Heart left ventricle (tissue), 16 donors: Measurements from ENCODE around the gene ZBTB14. TPM values are rescaled to one million over a fixed set of nuclear protein-coding genes. Genes with fewer than 3 reads are reported as not detected.
A peak's percentile ranks its signal among the peaks of the same experiment; 100 is the strongest.

Experiments used
- ATAC-seq, 4 donors: fragments of 200-7000 bp; cut with Tn5 transposase; one replicate each; pipeline ENCODE4 v1.9.1; 2020 to 2022; ENCODE audit warnings: moderate library complexity in 4 of 4, mild to moderate bottlenecking in 3 of 4, moderate number of reproducible peaks in 1 of 4
- DNase-seq, 5 donors: peaks; one replicate each; pipeline ENCODE4 v3.0.0-alpha.2; 2020
- H3K27ac ChIP-seq, 12 donors: fragments of 200-600 bp; sonication (generic) in 4 of 12; one replicate each; pipeline versions ENCODE4 v1.5.0 to v1.8.0; 2016 to 2022; ENCODE audit warnings: mild to moderate bottlenecking in 2 of 12
- H3K27me3 ChIP-seq, 9 donors: fragments of 200-600 bp; sonication (generic) in 2 of 9; one replicate each; pipeline versions ENCODE4 v1.5.1 to v1.8.0; 2016 to 2022; ENCODE audit warnings: mild to moderate bottlenecking in 3 of 9
- H3K36me3 ChIP-seq, 9 donors: fragments of 200-600 bp; sonication (generic) in 2 of 9; one replicate each; pipeline versions ENCODE4 v1.5.0 to v1.8.0; 2018 to 2022; ENCODE audit warnings: mild to moderate bottlenecking in 2 of 9
- H3K4me1 ChIP-seq, 12 donors: fragments of 200-600 bp; sonication (generic) in 4 of 12; one replicate each; pipeline versions ENCODE4 v1.5.0 to v1.8.0; 2016 to 2022; ENCODE audit warnings: mild to moderate bottlenecking in 3 of 12
- H3K4me3 ChIP-seq, 12 donors: fragments of 200-600 bp; sonication (generic) in 4 of 12; one replicate each; pipeline versions ENCODE4 v1.5.0 to v1.8.0; 2017 to 2022; ENCODE audit warnings: mild to moderate bottlenecking in 9 of 12, moderate library complexity in 4 of 12
- H3K9me3 ChIP-seq, 12 donors: fragments of 200-600 bp; sonication (generic) in 4 of 12; one replicate each; pipeline versions ENCODE4 v1.5.0 to v1.8.0; 2016 to 2022; ENCODE audit warnings: mild to moderate bottlenecking in 1 of 12
- POLR2A ChIP-seq, 2 donors: fragments of 450-650 bp; IDR thresholded peaks; one replicate each; pipeline ENCODE4 v1.6.1; 2017; ENCODE audit warnings: antibody characterized with exemption in 2 of 2, mild to moderate bottlenecking in 2 of 2, moderate library complexity in 2 of 2
- WGBS, 4 donors: extraction: QIAGEN DNeasy Blood & Tissue Kit in 2 of 4; methylation state at CpG; one replicate each; pipeline versions ENCODE4 v1.1.5 to v1.1.7; 2013 to 2018; 5-methylcytosine and 5-hydroxymethylcytosine counted together
- intact Hi-C, 10 donors: fragments of 100-400 bp; cut with DNase I; formaldehyde crosslinking; loops; one replicate each; pipeline versions ENCODE4 v1.11.1 to v1.14.2; 2022
- polyA plus RNA-seq, 2 donors: library from polyadenylated mRNA; stranded (reverse); fragments of 200-250 nt; gene quantifications; one replicate each; pipeline ENCODE4 v1.2.3, GENCODE V29; 2013
- total RNA-seq, 9 donors: library from RNA; depleted of rRNA in 2 of 9; stranded (reverse); fragments of >200 nt in 2 of 9; fragmentation: NEBNext Ultra II Directional in 3 of 9; extraction: Animal tissue kit (Norgen Biotek cat#: 25700) in 3 of 9; gene quantifications; one replicate each; pipeline versions ENCODE4 v1.1.0 to v1.2.4, GENCODE V29; 2016 to 2023
- TF ChIP-seq, protein P1 (sequence below), 12 donors: fragments of 200-600 bp; sonication (generic) in 4 of 12; IDR thresholded peaks; one replicate each; pipeline versions ENCODE4 v1.5.0 to v1.8.0; 2018 to 2022; ENCODE audit warnings: antibody characterized with exemption in 12 of 12, mild to moderate bottlenecking in 5 of 12
- donor health status: ischemic (EF 13 %, LVEDD 7.1; RV severe dilation, severe dysfunction).
- donor health status: healthy with polysubstance abuse.
- donor health status: DM: no; HTN: yes; CAD: no.
- donor health status: DM: no; HTN: no; CAD: no.
- donor health status: ischemic (EF 25% LVEDD 6.9; RV normal size, moderate dysfunction).
- donor health status: ischemic (EF 25% LVEDD 5.7; RV mildly dilated, moderate dysfunction).
- donor health status: healthy.
- donor health status: DM: yes; HTN: yes; CAD: no.
- donor health status: ischemic (EF 35%, LVEDD 5.7; RV mildly dilated, moderate dysfunction).
- donor health status: nonischemic (EF 11% LVEDD 7.7; RV severe dilation, severe dysfunction).
- donor health status: DM: yes; HTN: yes; CAD: no.
- donor health status: PGD.
- donor health status: ischemic (EF 29% LVEDD 5.4; RV normal size, mild dysfunction).
- donor health status: nonischemic (EF 23%, LVEDD 6.1; RV moderate dilation, normal function).

Gene ZBTB14
- total and polyA plus RNA-seq, 11 donors: 2.3 to 9.5 (median 6.7) TPM

DNA sequence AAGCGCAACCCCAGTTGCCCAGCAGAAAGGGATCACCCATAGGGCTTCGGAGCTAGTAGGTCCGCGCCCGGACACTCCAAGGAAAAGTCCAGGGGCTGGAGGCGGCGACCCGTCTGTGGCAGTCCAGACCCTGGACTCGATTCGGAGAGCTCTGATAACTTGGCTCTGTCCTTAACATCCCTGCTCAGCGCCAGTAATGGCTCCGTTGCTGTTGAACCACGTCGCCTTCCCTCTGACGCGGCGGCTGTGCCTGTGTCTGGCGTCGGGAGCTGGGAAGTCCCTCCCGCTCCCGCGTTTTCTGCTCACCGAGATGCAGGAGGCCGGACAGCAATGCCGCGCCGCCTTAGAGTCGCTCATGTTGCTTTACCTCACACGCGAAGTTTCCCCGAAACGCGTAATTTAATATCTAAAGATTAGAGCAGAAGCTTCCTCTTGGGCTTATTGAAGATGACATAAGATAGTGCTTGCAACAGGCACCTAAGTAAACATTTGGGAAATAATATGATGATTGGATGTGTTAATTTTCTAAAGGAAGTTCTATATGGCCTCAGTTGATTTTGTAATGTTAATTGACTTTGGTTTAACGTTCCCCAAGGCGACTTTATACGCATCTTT lies 1.3 kb upstream of the ZBTB14 start:
- peaks cover 0 to 10% (median 0%) of the 10 kb centered on the region in 9 donors for H3K27me3 ChIP-seq
- 2 to 5% (median 3%) methylated on average over 30 to 36 of the region's 36 CpGs for WGBS, 4 donors
- ATAC-seq (peak in 3 of 4 donors; percentile 50 to 54 (median 51)), DNase-seq (peak; percentile 75 to 93 (median 87))
- peak overlapping the region; percentile 40 to 97 (median 78) for H3K4me3 ChIP-seq
- H3K27ac ChIP-seq: peak overlapping the region; percentile 88 to 100 (median 97)
- H3K36me3 ChIP-seq: peaks cover 0 to 12% (median 7%) of the 10 kb centered on the region in 9 donors
- H3K4me1 ChIP-seq: peaks cover 0 to 19% (median 12%) of the 10 kb centered on the region in 12 donors
- H3K9me3 ChIP-seq: no peaks in the 10 kb centered on the region
- TF ChIP-seq, protein P1, sequence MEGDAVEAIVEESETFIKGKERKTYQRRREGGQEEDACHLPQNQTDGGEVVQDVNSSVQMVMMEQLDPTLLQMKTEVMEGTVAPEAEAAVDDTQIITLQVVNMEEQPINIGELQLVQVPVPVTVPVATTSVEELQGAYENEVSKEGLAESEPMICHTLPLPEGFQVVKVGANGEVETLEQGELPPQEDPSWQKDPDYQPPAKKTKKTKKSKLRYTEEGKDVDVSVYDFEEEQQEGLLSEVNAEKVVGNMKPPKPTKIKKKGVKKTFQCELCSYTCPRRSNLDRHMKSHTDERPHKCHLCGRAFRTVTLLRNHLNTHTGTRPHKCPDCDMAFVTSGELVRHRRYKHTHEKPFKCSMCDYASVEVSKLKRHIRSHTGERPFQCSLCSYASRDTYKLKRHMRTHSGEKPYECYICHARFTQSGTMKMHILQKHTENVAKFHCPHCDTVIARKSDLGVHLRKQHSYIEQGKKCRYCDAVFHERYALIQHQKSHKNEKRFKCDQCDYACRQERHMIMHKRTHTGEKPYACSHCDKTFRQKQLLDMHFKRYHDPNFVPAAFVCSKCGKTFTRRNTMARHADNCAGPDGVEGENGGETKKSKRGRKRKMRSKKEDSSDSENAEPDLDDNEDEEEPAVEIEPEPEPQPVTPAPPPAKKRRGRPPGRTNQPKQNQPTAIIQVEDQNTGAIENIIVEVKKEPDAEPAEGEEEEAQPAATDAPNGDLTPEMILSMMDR (IDR thresholded peaks at IDR 0.05): no peak
- no peak for TF ChIP-seq POLR2A (IDR thresholded peaks at IDR 0.05)
- intact Hi-C loops: loop anchor here in 6 of 10 donors (1.0 to 10.0 kb wide), 5 partner anchors 58 to 1428 kb away; partner anchors contain the start of gene ARHGAP28 (in 1 of the 6)

DNA sequence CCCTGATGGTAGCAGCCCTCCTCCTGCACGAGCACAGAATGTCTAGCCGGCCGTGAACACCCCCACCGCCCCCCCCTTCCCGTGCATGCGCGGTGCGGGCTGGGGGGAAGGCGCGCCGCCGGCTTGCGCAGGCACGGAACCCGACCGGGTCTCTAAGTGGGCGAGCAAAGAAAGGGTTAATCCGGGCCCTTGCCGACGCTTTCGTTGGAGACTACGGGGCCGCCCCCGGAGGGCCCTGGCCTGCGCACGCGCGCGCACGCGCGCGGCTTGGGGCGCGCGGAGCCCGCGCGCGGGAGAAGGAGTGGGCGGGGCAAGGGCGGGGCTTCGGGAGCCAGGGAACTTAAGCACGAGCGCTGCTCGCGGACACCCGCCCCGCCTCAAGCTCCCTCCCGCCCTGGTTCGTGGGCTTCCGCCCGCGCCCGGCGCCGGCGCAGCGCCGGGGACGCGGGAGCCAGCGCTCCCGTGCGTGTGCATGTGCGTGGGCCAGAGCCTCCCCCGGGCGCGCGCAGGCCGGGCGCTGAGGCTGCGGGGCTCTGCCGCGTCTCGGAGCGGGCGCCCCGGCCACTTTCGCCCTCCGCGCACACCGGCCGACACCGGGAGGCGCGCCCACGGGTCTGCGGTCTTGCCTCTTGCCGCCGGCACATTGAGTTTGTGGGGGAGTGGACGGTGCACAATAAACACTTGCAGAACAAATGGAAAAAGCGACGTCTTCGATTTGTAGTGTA lies 617 bp upstream of the ZBTB14 start:
- ATAC-seq (peak; percentile 86 to 93 (median 90)), DNase-seq (peak; percentile 96 to 98 (median 97))
- H3K36me3 ChIP-seq: peaks cover 0 to 19% (median 14%) of the 10 kb centered on the region in 9 donors
- 0 to 1% (median 0%) methylated on average over 44 to 95 of the region's 95 CpGs for WGBS, 4 donors
- H3K27me3 ChIP-seq: peaks cover 0 to 4% (median 0%) of the 10 kb centered on the region in 9 donors
- intact Hi-C loops: loop anchor here in 8 of 10 donors (1.0 to 10.0 kb wide), 7 partner anchors 55 to 1429 kb away; partner anchors contain the start of gene ARHGAP28 (in 1 of the 8)
- peaks cover 0 to 19% (median 12%) of the 10 kb centered on the region in 12 donors for H3K4me1 ChIP-seq
- no peaks in the 10 kb centered on the region for H3K9me3 ChIP-seq
- H3K4me3 ChIP-seq: peak overlapping the region; percentile 42 to 97 (median 78)
- H3K27ac ChIP-seq: peak overlapping the region; percentile 92 to 100 (median 97)
- peak in 1 of 2 donors; percentile 48 for TF ChIP-seq POLR2A (IDR thresholded peaks at IDR 0.05)
- TF ChIP-seq, protein P1 (IDR thresholded peaks at IDR 0.05): no peak

DNA sequence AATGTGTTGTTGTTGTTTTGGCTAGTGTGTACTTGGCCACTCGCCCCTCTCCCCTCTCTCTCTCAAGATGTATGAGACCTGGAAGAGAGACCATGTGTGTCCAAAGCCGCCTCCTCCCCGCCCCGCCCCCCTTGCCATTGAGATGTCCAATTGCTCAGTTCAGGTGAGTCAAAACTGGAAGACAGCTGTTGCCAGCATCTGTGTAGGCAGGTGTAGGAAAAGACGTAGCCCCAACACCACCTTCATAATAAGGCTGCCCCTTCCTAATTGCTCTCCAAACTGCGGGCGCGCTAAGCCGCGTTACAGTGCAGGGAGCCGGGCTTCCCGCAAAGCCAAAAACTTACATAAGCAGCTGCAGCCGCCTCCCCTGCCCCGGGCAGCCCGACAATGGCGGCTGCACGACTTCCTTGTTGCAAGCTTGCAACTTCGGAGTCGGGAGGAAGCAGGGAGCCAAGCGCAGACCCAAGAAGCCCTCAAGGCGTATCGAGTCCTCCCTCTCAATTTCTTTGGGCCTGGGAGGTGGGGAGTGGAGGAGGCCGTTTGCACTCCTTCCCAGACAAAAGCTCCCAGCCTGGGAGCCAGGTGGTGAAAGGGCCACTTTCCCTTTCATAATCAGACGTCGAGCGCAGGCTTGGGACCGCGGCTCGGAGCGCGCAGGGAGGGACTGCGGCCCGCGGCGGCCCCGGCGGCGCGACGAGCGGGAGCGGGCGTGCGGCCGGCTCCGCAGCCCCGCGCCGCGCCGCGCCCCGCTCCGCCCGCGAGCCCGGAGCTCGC lies 882 bp downstream of the ZBTB14 start:
- intact Hi-C loops: loop anchor here in 7 of 10 donors (1.0 to 10.0 kb wide), 5 partner anchors 54 to 1430 kb away; partner anchors contain the start of gene ARHGAP28 (in 1 of the 7)
- ATAC-seq: peak in 2 of 4 donors; percentile 19 to 27
- TF ChIP-seq POLR2A (IDR thresholded peaks at IDR 0.05): peak in 1 of 2 donors; percentile 19
- TF ChIP-seq, protein P1 (IDR thresholded peaks at IDR 0.05): no peak

More for the DNA sequence above, 882 bp downstream of the ZBTB14 start:
- Histone ChIP-seq H3K4me3 (peak overlapping the region; percentile 67 to 97 (median 84)), H3K4me1 (peaks cover 0 to 19% (median 12%) of the 10 kb centered on the region in 12 donors), H3K9me3 (no peaks in the 10 kb centered on the region), H3K36me3 (peaks cover 0 to 34% (median 29%) of the 10 kb centered on the region in 9 donors), H3K27ac (peak overlapping the region; percentile 90 to 99 (median 97)), H3K27me3 (no peaks in the 10 kb centered on the region)
- 0 to 3% (median 1%) methylated on average over 8 to 58 of the region's 58 CpGs for WGBS, 4 donors
- peak; percentile 63 to 81 (median 67) for DNase-seq
